GM18499 (cell line): ENCODE results near the gene GRPR.
A peak's percentile ranks its signal among the peaks of the same experiment; 100 is the strongest.

Source experiments
- ATAC-seq: cut with Tn5 transposase; IDR thresholded peaks from one replicate; pipeline ENCODE4 v1.9.1; 2021; ENCODE audit warnings: moderate number of reproducible peaks; ENCODE audit not compliant: insufficient read depth, unreplicated experiment

The GRPR gene

DNA sequence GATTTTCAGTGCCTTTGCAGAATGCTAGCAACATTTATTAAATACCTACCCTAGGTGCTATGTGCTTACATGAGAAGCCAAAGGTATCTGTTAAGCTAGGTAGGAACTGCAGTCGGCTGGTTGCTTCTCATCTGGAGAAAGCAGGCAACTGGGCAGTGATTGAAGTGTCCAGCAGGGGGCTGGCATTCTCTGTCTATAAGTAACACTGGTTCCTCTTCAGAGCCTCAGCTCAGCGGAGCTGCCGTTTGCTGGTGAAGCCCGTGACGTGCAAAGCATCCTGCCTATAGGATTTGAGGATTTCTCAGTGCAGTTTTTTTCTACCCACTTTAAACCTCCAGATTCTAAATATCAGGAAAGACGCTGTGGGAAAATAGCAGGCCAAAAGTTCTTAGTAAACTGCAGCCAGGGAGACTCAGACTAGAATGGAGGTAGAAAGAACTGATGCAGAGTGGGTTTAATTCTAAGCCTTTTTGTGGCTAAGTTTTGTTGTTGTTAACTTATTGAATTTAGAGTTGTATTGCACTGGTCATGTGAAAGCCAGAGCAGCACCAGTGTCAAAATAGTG is at the start of gene GRPR:
TSS of gene GRPR (plus strand) at position 344 of the 565 bp plus-strand sequence. CDS start 389 bp downstream, outside the sequence.
- ATAC-seq = no peak

- no peak for ATAC-seq
Measured at GRCh38 chrX:16075087-16075486, 48.3 kb upstream of the GRPR start.

GRCh38 chrX:16076834-16077233 is 46.5 kb upstream of the GRPR start:
- no peak for ATAC-seq

- no peak for ATAC-seq
Measured at GRCh38 chrX:16077811-16078210, 45.6 kb upstream of the GRPR start.

- no peak for ATAC-seq
Measured at GRCh38 chrX:16081357-16081756, 42.0 kb upstream of the GRPR start.

- no peak for ATAC-seq
Measured at GRCh38 chrX:16082470-16083085, 40.8 kb upstream of the GRPR start.

- ATAC-seq = no peak
Measured at GRCh38 chrX:16087076-16087475, 36.3 kb upstream of the GRPR start.

- ATAC-seq = no peak
Measured at GRCh38 chrX:16089086-16089485, 34.3 kb upstream of the GRPR start.

DNA sequence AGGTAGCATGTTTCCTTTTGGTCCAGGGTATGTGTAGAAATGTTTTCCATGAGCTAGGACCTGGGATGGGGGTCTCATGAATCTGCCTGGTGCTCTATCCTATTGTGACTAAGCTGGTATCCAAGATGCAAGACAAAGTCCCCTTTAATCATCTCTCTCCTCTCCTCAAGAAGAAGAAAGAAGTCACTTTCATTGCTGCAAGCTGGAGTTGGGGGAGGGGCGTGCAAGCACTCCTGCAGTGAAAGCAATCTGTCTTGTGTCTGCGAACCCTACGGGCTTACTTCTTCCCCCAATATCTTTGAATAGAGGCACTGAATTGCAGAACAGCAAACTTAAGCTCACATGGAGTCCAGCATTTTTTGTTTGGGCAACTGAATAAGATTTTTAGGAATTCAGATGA is 27.2 kb upstream of the GRPR start:
- ATAC-seq = no peak

DNA sequence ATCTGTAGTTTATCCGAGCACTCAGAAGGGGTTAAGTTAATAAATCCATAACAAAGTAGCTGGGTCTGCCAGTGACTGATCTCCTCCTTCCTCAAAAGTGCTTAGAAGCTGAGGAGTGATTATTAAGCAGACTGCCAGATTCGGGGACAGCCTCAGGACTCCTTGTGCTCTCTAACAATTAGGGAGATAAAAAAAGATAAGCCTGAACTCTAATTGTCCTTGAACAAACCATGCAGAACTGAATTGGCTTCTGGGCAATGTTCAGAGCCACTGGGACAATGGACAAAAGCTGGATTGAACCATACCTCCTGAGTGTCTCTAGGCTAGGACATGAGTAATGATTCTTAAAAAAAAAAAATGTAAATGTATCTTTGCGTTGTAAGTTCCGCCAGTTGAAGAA is 22.7 kb upstream of the GRPR start:
- ATAC-seq = no peak

DNA sequence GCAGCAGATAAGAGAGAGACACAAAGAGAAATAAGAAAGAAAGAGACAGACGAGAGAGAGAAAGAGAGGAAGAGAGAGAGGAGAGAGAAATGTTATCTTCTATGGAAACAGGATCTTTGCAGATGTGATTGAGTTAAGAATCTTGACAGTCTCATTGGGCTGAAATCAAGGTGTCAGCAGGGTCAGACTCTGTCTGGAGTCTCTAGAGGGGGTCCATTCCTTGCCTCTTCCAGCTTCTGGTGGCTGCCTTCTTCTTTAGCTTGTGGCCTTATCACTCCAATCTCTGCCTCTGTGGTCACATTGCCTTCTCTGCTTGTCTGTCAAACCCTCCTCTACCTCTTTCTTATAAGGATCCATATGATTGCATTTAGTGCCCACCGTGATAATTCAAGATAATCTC is 21.8 kb upstream of the GRPR start:
- ATAC-seq = no peak

DNA sequence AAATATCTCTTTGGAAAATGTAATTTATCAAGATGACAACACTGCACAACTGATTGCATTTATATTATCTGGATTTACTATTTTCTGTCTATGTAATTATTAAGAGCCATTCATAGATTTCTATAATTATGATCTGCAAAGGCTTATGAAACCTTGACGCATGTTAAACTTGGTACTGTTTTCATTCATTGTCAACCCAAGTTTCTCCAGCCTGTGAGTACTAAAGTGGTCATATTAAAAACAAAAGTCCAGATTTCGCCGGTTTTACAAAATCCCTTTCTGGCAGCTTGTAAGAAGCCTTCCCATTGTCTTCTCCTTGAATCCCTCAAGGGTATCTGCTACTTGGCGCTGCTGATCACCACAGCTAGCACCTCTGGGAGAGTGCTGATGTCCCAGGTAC is 19.7 kb upstream of the GRPR start:
- ATAC-seq = no peak

- ATAC-seq = no peak
Measured at GRCh38 chrX:16112428-16112827, 10.9 kb upstream of the GRPR start.

DNA sequence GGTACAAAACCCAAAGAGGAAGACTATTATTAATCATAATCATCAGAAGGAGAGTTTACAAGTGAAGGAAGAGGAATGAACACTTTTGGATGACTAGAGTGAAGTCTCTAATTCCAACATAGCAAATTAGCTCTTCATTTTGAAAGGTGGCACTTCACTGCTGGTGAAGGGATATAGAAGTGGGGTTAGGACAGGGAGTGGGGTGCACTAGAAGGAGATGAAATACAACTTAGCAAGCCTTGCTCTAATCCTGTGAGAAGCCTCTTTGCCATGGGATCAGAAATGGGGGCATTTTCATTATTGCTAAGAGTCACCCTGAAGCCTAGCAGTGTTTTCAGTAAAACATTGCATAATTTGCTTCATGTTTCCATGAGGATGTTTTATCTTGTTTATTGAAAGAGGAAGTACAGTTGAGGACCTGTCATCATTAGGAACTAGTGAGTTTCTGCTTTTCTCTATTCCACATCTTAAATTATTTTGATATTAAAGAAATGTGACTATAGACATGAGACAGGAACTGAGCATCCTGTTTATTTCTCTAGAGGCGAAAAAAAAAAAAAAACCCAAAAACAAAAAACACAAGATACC is 9.3 kb upstream of the GRPR start:
- ATAC-seq = no peak

DNA sequence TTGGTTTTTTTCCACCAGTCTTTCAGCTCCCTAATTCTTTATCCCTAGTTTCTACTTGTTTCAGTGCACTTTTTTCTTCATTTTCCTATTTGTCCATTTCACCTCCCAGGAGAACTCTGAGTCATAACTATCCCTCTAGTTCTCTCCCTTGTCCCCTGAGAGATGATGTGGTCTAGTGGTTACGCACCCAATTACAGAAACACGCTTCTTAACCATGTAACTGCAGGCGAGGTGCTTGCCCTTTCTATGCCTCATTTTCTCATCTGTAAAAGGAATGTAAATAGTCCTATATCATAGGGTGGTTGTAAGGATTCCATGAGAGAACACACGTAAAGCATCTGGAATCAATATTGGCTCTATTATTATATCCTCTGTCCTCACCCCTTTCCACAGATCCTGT is 8.8 kb upstream of the GRPR start:
- ATAC-seq = no peak

- ATAC-seq = peak; percentile 91
Measured at GRCh38 chrX:16119353-16120220, 3.8 kb upstream of the GRPR start.

DNA sequence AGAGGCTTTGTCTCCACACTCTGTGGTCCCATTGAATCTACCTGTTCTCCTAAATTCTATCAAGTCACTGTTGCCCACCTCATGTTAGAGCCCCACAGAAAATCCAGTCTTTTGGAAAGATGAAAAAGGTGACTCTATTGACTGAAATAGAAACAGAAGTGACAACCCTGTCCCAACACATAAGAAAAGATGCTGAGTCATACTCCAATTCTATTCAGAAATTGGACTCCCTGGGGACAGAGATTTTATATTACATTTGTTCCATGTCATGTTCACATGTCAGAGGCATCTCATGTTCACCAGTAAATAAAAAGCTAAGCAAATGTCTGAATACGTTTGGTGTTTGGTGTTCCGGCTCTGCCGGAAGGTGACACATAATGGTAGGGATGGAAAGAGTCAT is 2.9 kb upstream of the GRPR start:
- no peak for ATAC-seq

GRCh38 chrX:16124201-16124600 is 836 bp downstream of the GRPR start:
- no peak for ATAC-seq

DNA sequence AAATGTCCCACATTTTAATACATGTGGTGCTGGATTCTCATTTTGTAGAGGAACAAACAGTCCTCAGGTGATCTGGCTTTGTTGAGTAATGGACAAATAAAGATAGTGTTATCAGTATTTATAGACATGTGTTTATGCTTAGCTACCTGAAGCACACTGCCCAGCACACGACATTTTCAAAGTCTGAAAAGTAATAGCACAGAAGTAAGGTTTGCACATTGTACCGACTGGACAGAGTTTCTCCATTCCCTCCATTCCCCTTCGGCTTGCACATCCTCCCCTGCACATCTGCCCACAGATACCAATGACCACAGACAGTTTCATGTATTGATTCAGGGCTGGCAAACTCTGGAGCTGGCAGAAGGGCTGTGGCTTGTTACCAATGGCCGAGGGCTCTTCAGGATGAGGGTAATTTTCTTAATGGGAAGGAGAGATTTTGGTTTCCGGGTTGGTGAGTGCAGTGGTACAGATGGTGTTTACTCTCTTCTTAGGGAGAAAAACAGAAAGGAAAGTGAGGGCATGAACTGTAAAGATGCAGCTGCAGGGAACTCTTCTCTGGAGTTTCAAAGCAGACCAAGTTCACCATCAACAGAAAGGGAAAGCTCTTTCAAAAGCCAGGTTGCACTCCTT is 2.3 kb downstream of the GRPR start:
- no peak for ATAC-seq

GRCh38 chrX:16130707-16131106 is 7.3 kb downstream of the GRPR start:
- ATAC-seq = no peak

DNA sequence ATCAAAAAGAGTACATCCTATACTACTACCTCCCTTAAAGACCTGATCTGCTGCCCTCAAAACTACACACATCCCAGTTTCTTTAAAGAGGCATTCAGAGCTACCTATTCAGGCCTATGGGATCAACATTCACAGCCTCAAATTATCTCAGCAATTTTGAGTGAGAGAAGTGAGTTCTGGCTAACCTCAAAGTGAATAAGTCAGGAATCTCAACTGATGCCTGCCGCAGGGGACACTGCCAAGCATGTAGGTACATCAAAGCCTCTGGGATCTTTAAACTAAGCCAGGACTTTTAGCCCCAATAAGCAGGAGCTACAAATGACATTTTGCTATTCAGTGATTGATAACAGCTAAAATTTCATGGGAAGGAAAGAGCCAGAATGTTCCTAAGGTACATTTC is 11.6 kb downstream of the GRPR start:
- no peak for ATAC-seq
